ENCODE data around the gene BSN.

The BSN gene

GRCh38 chr3:49654176-49654825 lies 100.0 kb downstream of the BSN start:
- no peak for DNase-seq (ENCODE audit: low read depth, low spot score)

- DNase-seq (ENCODE audit: low read depth, low spot score) = no peak
These were observed 100.8 kb downstream of the BSN start for GRCh38 chr3:49654955-49655556.

- DNase-seq (ENCODE audit: low read depth, low spot score) = no peak
These were observed 101.5 kb downstream of the BSN start for GRCh38 chr3:49655731-49656285.

GRCh38 chr3:49656541-49657112 lies 102.3 kb downstream of the BSN start:
- no peak for DNase-seq (ENCODE audit: low read depth, low spot score)

GRCh38 chr3:49657208-49657915 lies 103.1 kb downstream of the BSN start:
- DNase-seq (ENCODE audit: low read depth, low spot score) = no peak

GRCh38 chr3:49658711-49659110 lies 104.4 kb downstream of the BSN start:
- no peak for DNase-seq (ENCODE audit: low read depth, low spot score)

- no peak for DNase-seq (ENCODE audit: low read depth, low spot score)
These were observed 105.5 kb downstream of the BSN start for GRCh38 chr3:49659756-49660155.

- DNase-seq (ENCODE audit: low read depth, low spot score) = no peak
These were observed 107.0 kb downstream of the BSN start for GRCh38 chr3:49661281-49661680.

GRCh38 chr3:49662021-49662420 lies 107.7 kb downstream of the BSN start:
- no peak for DNase-seq (ENCODE audit: low read depth, low spot score)

GRCh38 chr3:49662720-49663413 lies 108.6 kb downstream of the BSN start:
- DNase-seq (ENCODE audit: low read depth, low spot score) = no peak

GRCh38 chr3:49663831-49664230 lies 109.6 kb downstream of the BSN start:
- no peak for DNase-seq (ENCODE audit: low read depth, low spot score)

GRCh38 chr3:49664300-49664699 lies 110.0 kb downstream of the BSN start:
- DNase-seq (ENCODE audit: low read depth, low spot score) = no peak

- no peak for DNase-seq (ENCODE audit: low read depth, low spot score)
These were observed 111.7 kb downstream of the BSN start for GRCh38 chr3:49665822-49666519.

- DNase-seq (ENCODE audit: low read depth, low spot score) = no peak
These were observed 112.3 kb downstream of the BSN start for GRCh38 chr3:49666592-49666991.

GRCh38 chr3:49667701-49668413 lies 113.6 kb downstream of the BSN start:
- DNase-seq (ENCODE audit: low read depth, low spot score) = no peak

- no peak for DNase-seq (ENCODE audit: low read depth, low spot score)
These were observed 114.1 kb downstream of the BSN start for GRCh38 chr3:49668414-49668797.

GRCh38 chr3:49668861-49669260 lies 114.6 kb downstream of the BSN start:
- no peak for DNase-seq (ENCODE audit: low read depth, low spot score)

- DNase-seq (ENCODE audit: low read depth, low spot score) = no peak
These were observed 115.1 kb downstream of the BSN start for GRCh38 chr3:49669352-49669751.

GRCh38 chr3:49670940-49671290 lies 116.6 kb downstream of the BSN start:
- no peak for DNase-seq (ENCODE audit: low read depth, low spot score)

All from activated CD4-positive, CD25-positive, alpha-beta regulatory T cell treated with anti-CD3 and anti-CD28 coated beads, Interleukin-2, amount 50 U/mL, for 16 hours (primary cell).